AG10803 (cell line): ENCODE results near the gene GPHN.

ENCODE experiments used
- DNase-seq: peaks from one replicate; pipeline ENCODE4 v3.0.0; 2010; ENCODE audit warnings: low read depth
- H3K4me3 ChIP-seq: 2 replicates; pipeline ENCODE4 v1.5.1; 2011; ENCODE audit warnings: mild to moderate bottlenecking, low read length, control low read depth
- TF ChIP-seq, protein P1 (sequence below): conservative IDR thresholded peaks from 2 replicates; pipeline ENCODE4 v1.5.1; 2011; ENCODE audit warnings: mild to moderate bottlenecking, low read length, control low read depth, inconsistent platforms

The GPHN gene

DNA sequence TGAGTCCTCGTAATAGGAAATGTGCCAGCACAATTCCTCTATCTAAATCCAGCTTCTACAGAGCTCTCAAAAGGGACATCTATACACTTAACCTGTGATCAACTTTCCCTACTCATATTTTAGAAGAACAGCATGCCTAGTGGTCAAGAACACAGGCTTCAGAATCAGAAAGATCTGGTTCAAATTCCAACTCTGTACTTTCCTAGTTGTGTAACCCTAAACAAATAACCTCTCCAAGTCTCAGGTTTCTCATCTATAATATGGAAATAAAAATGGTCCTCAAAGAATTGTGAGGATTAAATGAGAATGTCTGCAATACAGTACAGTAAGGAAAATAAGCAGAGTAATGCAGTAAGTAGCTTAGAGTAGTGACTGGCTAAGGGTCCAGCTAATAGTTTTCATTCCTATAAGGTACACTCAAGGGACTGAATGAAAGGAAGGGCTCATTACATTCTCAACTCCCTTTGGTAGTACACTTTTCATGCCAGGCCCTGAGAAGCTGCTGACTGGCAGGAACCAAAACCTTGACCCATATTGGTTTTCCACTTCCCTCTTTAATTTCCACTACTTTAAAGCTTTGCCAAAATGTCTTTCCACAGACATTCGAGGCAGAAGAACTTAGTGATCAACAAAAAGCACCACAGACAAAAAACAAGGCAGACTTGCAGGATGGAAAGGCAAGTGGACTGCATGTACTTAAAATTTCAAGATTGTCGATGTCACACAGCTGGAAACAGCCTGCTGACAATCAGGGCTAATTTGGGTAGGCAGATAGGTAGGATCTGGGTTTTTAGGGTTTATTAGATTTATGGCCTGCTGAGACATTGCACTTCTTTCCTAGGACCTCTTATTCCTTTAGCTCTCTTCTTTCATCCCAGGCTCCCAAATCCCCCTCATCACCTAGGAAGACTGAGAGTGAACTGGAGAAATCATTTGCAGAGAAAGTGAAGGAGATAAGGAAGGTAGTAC, 17.5 kb upstream of the GPHN start:
- DNase-seq = no peak
- H3K4me3 ChIP-seq = no peak overlapping the region
- TF ChIP-seq, protein P1, sequence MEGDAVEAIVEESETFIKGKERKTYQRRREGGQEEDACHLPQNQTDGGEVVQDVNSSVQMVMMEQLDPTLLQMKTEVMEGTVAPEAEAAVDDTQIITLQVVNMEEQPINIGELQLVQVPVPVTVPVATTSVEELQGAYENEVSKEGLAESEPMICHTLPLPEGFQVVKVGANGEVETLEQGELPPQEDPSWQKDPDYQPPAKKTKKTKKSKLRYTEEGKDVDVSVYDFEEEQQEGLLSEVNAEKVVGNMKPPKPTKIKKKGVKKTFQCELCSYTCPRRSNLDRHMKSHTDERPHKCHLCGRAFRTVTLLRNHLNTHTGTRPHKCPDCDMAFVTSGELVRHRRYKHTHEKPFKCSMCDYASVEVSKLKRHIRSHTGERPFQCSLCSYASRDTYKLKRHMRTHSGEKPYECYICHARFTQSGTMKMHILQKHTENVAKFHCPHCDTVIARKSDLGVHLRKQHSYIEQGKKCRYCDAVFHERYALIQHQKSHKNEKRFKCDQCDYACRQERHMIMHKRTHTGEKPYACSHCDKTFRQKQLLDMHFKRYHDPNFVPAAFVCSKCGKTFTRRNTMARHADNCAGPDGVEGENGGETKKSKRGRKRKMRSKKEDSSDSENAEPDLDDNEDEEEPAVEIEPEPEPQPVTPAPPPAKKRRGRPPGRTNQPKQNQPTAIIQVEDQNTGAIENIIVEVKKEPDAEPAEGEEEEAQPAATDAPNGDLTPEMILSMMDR = no peak

DNA sequence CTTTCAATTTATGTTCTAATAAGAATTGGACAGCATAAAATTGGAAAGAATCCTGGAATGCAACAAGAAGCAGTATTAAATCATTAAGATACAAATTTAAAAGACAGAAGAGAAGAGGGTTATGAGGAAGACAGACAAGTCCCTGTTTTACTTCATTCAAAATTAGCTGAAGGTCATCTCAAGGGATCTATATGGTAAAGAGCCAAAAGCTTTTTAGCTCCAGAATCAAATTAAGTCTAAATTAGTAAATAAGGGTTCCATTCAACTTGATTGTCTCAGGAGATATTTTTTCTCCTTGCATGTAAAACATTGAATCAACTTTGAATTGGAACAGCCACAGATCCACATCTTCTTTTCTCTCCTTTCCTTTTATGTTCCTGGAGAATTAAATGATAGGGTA, 14.2 kb upstream of the GPHN start:
- TF ChIP-seq, protein P1 = no peak
- DNase-seq = no peak
- no peak overlapping the region for H3K4me3 ChIP-seq

DNA sequence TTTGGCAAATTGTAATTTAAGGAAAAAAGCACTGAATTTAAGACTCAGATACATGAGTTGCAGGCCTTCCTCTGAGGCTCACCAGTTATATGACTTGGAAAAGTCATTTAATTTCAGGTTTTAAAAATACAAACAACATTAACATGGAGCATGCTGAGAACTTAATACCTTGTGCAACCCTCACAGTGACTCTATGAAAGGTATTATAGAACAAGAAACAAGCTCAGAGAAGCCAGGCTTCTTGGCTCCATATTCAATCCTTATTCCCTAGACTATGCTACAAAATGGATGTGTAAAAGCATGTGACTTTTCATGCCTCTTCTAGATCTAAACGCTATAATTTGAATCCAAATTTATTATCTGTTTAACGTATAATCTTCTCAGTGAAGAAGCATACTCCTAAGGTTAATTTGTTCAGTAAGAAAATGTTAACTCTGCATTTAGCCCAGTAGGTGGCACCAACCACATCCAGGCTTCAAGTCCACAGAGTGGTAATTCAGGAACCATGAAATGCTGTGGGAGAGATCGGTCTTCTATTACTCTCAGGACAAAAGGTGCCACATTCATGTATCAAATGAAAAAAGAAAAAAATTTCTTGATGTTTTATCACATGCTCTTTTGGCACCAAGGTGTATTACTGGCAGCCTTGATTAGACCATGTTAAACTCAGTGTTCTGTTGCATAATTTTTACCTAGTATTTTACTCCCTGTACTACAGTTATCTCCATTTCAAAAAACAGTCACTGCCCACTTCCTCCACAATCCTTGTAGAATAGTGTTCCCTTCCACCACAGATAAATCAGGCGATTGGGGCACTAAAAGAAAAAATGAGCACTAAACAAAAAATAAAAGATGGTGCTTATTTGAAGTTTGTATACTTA, 12.5 kb upstream of the GPHN start:
- no peak overlapping the region for H3K4me3 ChIP-seq
- TF ChIP-seq, protein P1 = peak; percentile 89
- peak; percentile 75 for DNase-seq

DNA sequence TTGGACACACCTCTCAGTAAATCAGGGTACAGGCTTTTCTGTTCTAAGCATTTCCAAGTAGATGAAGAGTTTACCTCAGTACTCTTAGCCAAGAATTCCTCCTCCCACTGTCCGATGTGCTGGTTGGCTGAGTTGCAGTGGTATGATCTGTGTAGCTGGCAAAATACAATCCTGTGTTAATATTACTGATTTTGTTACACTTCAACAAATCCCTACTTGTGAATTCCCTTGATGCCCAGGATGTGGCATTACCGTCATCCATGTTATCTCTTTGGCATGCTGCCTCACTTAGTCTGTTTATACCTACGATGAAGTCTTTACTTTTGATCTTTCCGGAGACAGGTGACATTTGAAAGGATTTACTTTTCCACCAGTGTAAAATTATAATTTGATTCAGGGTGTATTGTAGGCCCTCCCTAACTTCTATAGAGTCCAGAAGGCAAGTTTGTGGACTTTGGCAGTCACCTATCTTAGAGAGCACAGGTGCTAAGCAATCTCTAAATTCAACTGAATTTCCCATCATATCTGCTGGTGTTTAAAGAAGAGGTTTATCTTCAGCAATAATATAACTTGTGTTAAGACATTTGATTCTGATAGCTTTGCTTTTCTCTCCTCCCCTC, 11.6 kb upstream of the GPHN start:
- H3K4me3 ChIP-seq = no peak overlapping the region
- TF ChIP-seq, protein P1 = no peak
- no peak for DNase-seq

DNA sequence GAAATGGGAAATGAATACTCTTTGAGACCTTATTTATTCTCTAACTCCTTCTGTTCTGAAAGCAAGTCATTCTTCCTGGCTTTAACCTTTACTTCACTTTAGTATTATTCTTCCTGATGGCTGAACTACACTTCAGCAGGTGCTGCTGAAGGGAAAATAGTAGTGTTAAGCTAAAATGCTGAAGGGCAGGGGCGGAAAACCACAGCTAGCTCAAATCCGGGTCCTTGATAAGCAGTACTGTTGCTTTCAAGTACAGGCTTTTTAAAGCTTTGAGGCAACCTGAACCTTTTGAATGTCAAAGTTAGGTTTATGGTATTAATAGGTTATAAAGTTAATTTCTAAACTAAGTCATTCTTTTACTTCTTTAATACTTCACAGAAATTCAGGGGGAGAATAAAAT, 11.0 kb upstream of the GPHN start:
- no peak overlapping the region for H3K4me3 ChIP-seq
- TF ChIP-seq, protein P1 = no peak
- DNase-seq = no peak

DNA sequence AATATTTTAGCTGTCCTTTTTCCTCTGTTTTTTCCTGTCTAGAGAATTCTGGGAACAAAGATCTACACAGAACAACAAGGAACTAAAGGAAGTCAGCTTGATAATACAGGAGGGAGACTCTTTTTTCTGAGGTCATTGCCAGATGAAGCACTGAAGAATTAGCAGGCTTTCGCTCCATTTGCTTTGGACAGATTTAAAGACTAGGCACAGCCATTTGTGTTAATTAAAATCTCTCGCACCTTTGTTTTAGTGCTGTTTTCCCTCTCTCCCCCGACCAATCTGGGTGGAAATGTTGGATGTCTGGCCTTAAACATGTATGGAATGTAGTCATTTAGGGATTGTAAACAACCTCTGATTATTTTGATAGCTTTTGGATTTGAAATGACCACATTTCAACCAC, 9.6 kb upstream of the GPHN start:
- TF ChIP-seq, protein P1 = no peak
- no peak overlapping the region for H3K4me3 ChIP-seq

More for the DNA sequence above, 9.6 kb upstream of the GPHN start:
- DNase-seq = peak; percentile 11
